IPS DF 6.9 (cell line): ENCODE data around the gene CASK.

Experiments used
- DNase-seq: peaks from one replicate; pipeline ENCODE4 v3.0.0-alpha.2; 2013; ENCODE audit warnings: low read depth, low spot score
- H3K27ac ChIP-seq: one replicate; pipeline ENCODE4 v1.5.1; 2013; ENCODE audit warnings: low read length, control low read depth
- H3K27me3 ChIP-seq: 2 replicates; pipeline ENCODE4 v1.6.1; 2013; ENCODE audit warnings: mild to moderate bottlenecking, low read length; ENCODE audit not compliant: control insufficient read depth, insufficient read depth
- H3K36me3 ChIP-seq: 2 replicates; pipeline ENCODE4 v1.6.1; 2013; ENCODE audit warnings: low read length; ENCODE audit not compliant: control insufficient read depth, insufficient read depth
- H3K4me1 ChIP-seq: 2 replicates; pipeline ENCODE4 v1.6.1; 2013; ENCODE audit warnings: low read length; ENCODE audit not compliant: control insufficient read depth, insufficient read depth
- H3K4me3 ChIP-seq: 2 replicates; pipeline ENCODE4 v1.5.1; 2013; ENCODE audit warnings: mild to moderate bottlenecking, low read length
- H3K9me3 ChIP-seq: 2 replicates; pipeline ENCODE4 v1.6.1; 2013; ENCODE audit warnings: low read length, inconsistent platforms; ENCODE audit not compliant: control insufficient read depth, insufficient read depth
- WGBS: extraction: QIAGEN DNeasy Blood & Tissue Kit; methylation state at CpG from one replicate; pipeline ENCODE4 v1.1.7; 2013; ENCODE audit warnings: mixed read lengths, missing lambda C conversion rate; ENCODE audit not compliant: insufficient read length, insufficient coverage; 5-methylcytosine and 5-hydroxymethylcytosine counted together

CASK gene

DNA sequence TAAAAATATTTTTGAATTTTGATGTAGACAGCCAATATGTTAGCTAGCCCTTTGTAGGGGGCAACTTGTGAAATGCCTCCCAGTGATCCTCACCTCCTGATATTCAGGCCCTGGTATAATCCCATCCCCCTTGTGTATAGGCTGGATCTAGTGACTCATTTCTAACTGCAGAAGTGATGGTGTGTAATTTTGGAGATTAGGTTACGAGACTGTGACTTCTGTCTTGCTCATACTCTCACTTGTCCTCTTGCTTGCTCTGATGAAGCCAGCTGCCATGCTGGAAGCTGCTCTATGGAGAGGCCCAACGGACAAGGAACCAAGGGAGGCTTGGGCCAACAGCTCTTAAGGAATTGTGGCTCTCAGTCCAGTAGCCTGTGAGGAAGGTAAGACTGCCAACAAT, 137.7 kb downstream of the CASK start:
- Histone ChIP-seq H3K36me3 (0 out of 2 replicates have a peak, but pooled peaks cover 2% of the 10 kb centered on the region), H3K9me3 (no peaks in the 10 kb centered on the region), H3K27ac (no peak overlapping the region), H3K4me3 (no peak overlapping the region), H3K27me3 (no peaks in the 10 kb centered on the region), H3K4me1 (no peaks in the 10 kb centered on the region)
- DNase-seq = no peak
- no CpG with 5 or more reads among the region's 2 CpGs for WGBS

DNA sequence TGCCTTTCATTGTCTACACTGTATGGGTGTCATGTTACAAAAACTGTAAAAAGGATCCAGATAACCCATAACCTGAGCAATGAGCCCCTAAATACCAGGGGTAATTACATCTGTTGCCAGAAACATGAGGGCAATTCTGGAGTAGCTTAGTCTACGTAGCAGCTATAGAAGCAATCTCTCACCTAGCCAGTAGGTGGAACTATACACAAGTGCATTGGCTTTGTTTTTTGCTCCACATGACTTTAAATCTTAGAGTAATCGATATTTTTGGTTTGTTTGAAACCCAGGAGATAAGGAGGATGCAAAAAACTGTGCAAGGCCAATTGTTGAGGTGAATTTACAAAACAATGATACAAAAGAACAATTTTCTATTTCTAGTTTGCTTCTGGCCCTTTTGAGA, 141.9 kb downstream of the CASK start:
- Histone ChIP-seq H3K36me3 (0 out of 2 replicates have a peak, but pooled peaks cover 2% of the 10 kb centered on the region), H3K4me3 (no peak overlapping the region), H3K27ac (no peak overlapping the region), H3K9me3 (no peaks in the 10 kb centered on the region), H3K4me1 (no peaks in the 10 kb centered on the region), H3K27me3 (no peaks in the 10 kb centered on the region)
- WGBS = no CpG with 5 or more reads among the region's 2 CpGs
- DNase-seq = peak; percentile 2

DNA sequence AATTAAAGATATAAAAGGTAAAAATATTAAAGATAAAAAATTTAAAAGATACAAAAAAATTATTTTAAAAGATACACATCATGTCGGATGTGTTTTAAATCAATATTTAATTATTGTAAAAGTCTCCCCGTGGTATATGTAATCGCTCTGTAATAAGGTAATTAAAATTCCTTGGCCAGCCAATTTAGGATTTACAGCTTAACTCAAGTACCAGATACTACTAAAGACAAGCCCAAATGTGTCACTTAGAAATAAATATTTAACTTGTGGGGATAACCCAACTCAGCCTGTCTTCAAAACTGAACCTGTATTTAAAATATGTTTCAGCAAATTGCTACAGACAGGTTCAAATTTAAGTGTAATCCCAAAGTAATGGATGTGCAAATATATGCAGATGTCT, 143.4 kb downstream of the CASK start:
- H3K27ac ChIP-seq = no peak overlapping the region
- no peaks in the 10 kb centered on the region for H3K27me3 ChIP-seq
- H3K4me3 ChIP-seq = no peak overlapping the region
- no peaks in the 10 kb centered on the region for H3K9me3 ChIP-seq
- DNase-seq = no peak
- no peaks in the 10 kb centered on the region for H3K4me1 ChIP-seq
- H3K36me3 ChIP-seq = no peaks in the 10 kb centered on the region
- no CpG with 5 or more reads among the region's 3 CpGs for WGBS

DNA sequence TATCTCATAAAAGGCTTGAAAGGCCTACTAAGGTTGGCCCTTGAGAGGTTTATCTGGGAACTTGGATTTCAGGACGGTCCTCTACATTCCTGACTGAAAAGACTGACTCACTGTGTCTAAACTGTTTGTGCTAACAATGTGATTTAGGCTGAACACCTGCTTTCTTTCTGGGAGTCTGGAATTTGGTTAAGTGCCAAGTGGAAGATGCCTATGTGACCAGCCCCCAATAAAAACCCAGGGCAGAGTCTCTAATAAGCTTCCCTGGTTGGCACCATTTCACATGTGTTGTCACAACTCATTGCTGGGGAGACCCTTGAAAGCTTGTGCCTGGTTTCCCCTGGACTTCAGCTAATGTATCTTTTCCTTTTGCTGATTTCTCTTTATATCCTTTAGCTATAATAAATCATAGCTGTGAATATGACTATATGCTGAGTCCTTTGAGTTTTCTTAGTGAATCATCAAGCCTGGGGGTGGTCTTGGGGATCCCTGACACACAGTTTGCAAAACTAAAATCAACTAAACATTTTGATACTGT, 144.3 kb downstream of the CASK start:
- Histone ChIP-seq H3K27me3 (no peaks in the 10 kb centered on the region), H3K4me1 (no peaks in the 10 kb centered on the region), H3K27ac (no peak overlapping the region), H3K36me3 (no peaks in the 10 kb centered on the region), H3K9me3 (no peaks in the 10 kb centered on the region), H3K4me3 (no peak overlapping the region)
- DNase-seq = no peak
- no CpG with 5 or more reads among the region's 1 CpG for WGBS

DNA sequence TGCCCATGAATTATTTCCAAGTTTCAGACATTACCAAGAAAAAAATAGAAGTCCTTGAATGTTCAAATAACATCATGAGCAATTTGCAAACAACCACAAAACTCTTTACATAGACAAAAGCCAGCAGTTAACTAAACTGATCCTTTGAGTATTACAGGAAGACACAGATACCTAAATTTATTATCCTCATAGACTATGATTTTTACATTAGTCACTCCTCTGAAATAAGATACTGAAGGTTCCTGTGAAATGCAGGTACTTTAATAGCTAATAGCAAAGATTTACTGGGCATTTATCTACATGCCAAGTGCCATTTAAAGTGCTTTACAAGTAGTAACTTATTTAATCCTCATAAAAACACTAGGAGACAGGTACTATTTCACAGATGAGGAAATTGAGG, 161.7 kb downstream of the CASK start:
- Histone ChIP-seq H3K27me3 (no peaks in the 10 kb centered on the region), H3K36me3 (no peaks in the 10 kb centered on the region), H3K27ac (no peak overlapping the region), H3K9me3 (no peaks in the 10 kb centered on the region), H3K4me3 (no peak overlapping the region), H3K4me1 (no peaks in the 10 kb centered on the region)
- DNase-seq = no peak

DNA sequence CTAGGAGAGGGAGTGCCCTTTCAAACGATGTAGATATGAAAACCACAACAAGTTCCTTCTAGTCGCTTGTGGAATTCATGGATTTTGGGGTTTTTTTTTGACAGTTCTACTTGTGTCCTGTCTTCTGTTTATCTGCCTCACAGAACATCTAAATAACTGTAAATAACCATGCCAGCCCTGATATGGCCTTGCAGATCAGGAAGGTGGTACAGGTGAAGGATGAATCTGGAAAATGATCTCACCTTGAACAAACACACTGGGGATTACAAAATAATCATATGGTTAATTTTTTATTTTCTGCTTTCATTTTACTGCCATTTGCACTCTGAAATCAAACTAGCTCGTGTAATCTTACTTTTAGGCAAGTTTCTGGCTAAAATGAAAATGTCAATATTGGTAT, 162.2 kb downstream of the CASK start:
- Histone ChIP-seq H3K4me1 (no peaks in the 10 kb centered on the region), H3K9me3 (no peaks in the 10 kb centered on the region), H3K27ac (no peak overlapping the region), H3K4me3 (no peak overlapping the region), H3K36me3 (no peaks in the 10 kb centered on the region), H3K27me3 (no peaks in the 10 kb centered on the region)
- WGBS = no CpG with 5 or more reads among the region's 3 CpGs
- no peak for DNase-seq

DNA sequence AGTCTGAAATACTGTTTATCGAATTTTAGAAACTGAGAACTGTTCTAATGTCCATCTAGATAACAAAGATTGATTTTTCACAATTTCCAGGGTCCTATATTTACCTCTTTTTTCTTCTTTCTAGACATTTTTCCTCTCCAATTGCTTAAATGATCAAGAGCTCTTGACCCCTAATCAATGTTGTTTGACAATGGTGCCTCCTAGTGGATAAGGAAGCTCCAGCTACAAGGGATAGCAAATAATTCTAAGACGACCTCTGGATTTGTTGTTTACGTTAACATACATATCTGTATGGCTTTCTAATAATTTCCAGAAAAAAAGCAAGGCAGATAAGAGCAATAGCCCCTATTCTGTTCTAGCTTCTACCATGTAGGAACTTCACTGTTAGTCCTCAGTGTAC, 163.5 kb downstream of the CASK start:
- no peaks in the 10 kb centered on the region for H3K4me1 ChIP-seq
- no CpG with 5 or more reads among the region's 3 CpGs for WGBS
- H3K9me3 ChIP-seq = no peaks in the 10 kb centered on the region
- no peak overlapping the region for H3K4me3 ChIP-seq
- no peaks in the 10 kb centered on the region for H3K27me3 ChIP-seq
- DNase-seq = peak; percentile 9
- H3K27ac ChIP-seq = no peak overlapping the region
- H3K36me3 ChIP-seq = no peaks in the 10 kb centered on the region

DNA sequence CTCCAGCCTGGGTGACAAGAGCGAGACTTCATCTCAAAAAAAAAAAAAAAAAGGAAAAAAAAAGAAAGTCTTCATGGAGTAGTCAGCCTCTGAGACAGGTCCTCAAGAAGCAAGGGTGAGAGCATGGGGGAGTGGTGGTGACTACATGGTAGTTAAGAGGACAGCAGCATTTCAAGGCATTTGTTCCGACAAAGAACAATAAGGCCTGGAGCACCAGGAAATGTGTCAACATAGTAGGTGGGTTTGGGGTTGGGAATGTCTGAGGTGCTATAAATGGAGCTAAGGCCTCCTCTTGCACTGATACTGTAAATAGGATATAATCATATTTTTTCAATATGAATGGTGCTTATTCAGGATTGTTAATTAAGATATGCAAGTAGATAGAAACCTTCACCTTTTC, 165.0 kb downstream of the CASK start:
- Histone ChIP-seq H3K36me3 (no peaks in the 10 kb centered on the region), H3K9me3 (no peaks in the 10 kb centered on the region), H3K4me3 (no peak overlapping the region), H3K4me1 (no peaks in the 10 kb centered on the region), H3K27me3 (no peaks in the 10 kb centered on the region), H3K27ac (no peak overlapping the region)
- no CpG with 5 or more reads among the region's 2 CpGs for WGBS
- no peak for DNase-seq

DNA sequence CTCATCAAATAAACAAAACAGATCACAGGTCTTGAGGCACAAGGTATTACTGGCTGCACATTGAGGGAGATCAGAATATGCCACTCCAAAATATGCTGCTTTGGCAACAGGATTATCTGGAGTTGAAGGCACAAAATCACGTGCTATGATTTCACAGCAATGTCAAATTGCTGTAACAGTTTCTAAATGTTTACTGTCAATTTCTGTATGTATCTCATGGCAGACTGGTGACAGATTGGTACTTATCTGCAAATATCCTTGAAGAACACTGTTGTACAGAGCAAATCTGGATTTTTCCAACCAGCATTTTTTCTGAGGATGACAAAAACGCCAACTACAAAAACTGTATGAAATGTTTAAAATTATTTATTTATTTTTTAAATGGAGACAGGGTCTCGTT, 172.6 kb downstream of the CASK start:
- Histone ChIP-seq H3K27ac (no peak overlapping the region), H3K36me3 (no peaks in the 10 kb centered on the region), H3K27me3 (no peaks in the 10 kb centered on the region), H3K4me1 (no peaks in the 10 kb centered on the region), H3K9me3 (no peaks in the 10 kb centered on the region), H3K4me3 (no peak overlapping the region)
- DNase-seq = no peak
- WGBS = no CpG with 5 or more reads among the region's 3 CpGs

DNA sequence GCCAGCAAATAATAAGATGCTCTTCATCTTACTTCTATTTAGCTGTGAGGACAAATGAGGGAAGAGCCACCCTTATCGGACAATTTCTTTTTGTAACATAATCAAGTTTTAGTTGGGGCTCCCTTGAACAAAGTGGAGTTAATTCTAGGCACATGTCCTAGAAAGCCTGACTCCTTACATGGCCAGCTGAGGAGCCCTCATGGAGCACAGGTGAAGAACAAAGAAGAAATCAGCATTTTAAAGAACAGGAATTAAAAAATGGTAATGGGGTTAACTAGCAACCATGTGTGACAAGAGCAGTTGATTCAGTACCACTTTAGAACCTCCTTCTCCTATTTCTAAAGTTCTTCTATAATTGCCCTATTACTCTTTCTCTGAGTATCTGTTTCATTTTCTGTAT, 183.5 kb downstream of the CASK start:
- Histone ChIP-seq H3K27ac (no peak overlapping the region), H3K9me3 (no peaks in the 10 kb centered on the region), H3K27me3 (no peaks in the 10 kb centered on the region), H3K36me3 (no peaks in the 10 kb centered on the region), H3K4me3 (no peak overlapping the region), H3K4me1 (no peaks in the 10 kb centered on the region)
- WGBS = no CpG with 5 or more reads among the region's 1 CpG
- no peak for DNase-seq

DNA sequence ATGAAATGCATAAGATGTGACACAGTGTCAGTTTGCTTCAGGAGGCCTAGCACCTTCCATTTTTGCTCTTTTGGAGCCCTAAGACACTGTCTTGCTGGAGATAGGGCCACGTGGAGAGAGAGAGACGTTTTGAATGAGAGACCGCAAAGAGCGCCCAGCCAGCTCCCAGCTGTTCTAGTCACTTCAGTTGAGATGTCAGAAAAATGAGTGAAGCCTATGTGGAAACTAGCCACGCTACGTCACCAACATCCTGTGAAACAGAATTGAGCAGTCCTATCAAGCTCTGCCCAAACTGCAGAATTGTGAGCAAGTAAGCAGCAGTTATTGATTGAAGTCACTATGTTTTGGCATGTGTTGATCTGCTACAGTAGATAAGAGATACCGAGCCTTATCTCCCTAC, 186.3 kb downstream of the CASK start:
- Histone ChIP-seq H3K36me3 (no peaks in the 10 kb centered on the region), H3K4me1 (no peaks in the 10 kb centered on the region), H3K4me3 (no peak overlapping the region), H3K9me3 (no peaks in the 10 kb centered on the region), H3K27me3 (no peaks in the 10 kb centered on the region), H3K27ac (no peak overlapping the region)
- no peak for DNase-seq
- WGBS = no CpG with 5 or more reads among the region's 7 CpGs
